Activated T-helper 1 cell treated with anti-CD3 and anti-CD28 coated beads, Interleukin-2, amount 50 U/mL, for 16 hours (primary cell): ENCODE data around the gene CSRP1.
"Not testable (repeated sequence)": the region's sequence is repeated elsewhere in the genome, so short reads cannot be mapped to it uniquely, and the experiment has no call there.

ENCODE experiments used
- DNase-seq, 2 donors: peaks; one replicate each; pipeline ENCODE4 v3.0.0-alpha.2; 2020; ENCODE audit warnings: low read depth in 1 of 2, low spot score in 1 of 2

CSRP1 gene

GRCh38 chr1:201537891-201538611 is 31.1 kb upstream of the CSRP1 start:
- DNase-seq, result no peak

GRCh38 chr1:201537467-201537866 is 30.5 kb upstream of the CSRP1 start:
- DNase-seq, result no peak

- DNase-seq, result no peak
Measured at GRCh38 chr1:201537028-201537427, 30.1 kb upstream of the CSRP1 start.

GRCh38 chr1:201536558-201536957 is 29.6 kb upstream of the CSRP1 start:
- DNase-seq, result no peak

- DNase-seq, result no peak
Measured at GRCh38 chr1:201535919-201536245, 29.0 kb upstream of the CSRP1 start.

- no peak for DNase-seq
Measured at GRCh38 chr1:201535046-201535918, 28.4 kb upstream of the CSRP1 start.

GRCh38 chr1:201533836-201534235 is 26.9 kb upstream of the CSRP1 start:
- no peak for DNase-seq

- DNase-seq, result no peak
Measured at GRCh38 chr1:201531551-201532425, 24.9 kb upstream of the CSRP1 start.

- DNase-seq, result no peak
Measured at GRCh38 chr1:201530741-201531531, 24.0 kb upstream of the CSRP1 start.

- DNase-seq, result no peak
Measured at GRCh38 chr1:201528631-201529252, 21.8 kb upstream of the CSRP1 start.

- no peak for DNase-seq
Measured at GRCh38 chr1:201527879-201528278, 21.0 kb upstream of the CSRP1 start.

GRCh38 chr1:201525193-201525778 is 18.4 kb upstream of the CSRP1 start:
- DNase-seq, result no peak

- DNase-seq, result not testable (repeated sequence)
Measured at GRCh38 chr1:201520046-201520575, 13.2 kb upstream of the CSRP1 start.

- no peak for DNase-seq
Measured at GRCh38 chr1:201518071-201518470, 11.1 kb upstream of the CSRP1 start.

- no peak for DNase-seq
Measured at GRCh38 chr1:201517631-201518030, 10.7 kb upstream of the CSRP1 start.

- no peak for DNase-seq
Measured at GRCh38 chr1:201516511-201517127, 9.7 kb upstream of the CSRP1 start.

- no peak for DNase-seq
Measured at GRCh38 chr1:201515895-201516294, 9.0 kb upstream of the CSRP1 start.

GRCh38 chr1:201515062-201515750 is 8.3 kb upstream of the CSRP1 start:
- DNase-seq, result no peak

GRCh38 chr1:201514466-201514865 is 7.5 kb upstream of the CSRP1 start:
- DNase-seq, result no peak
